ENCODE results near the gene SPATS2L.

GRCh38 chr2:200307724-200308545, 1.4 kb downstream of the SPATS2L start:
- no peak for TF ChIP-seq POLR2A (IDR thresholded peaks at IDR 0.05)
- TF ChIP-seq CTCF (IDR thresholded peaks at IDR 0.05) = no peak
